NCI-H1930 (cell line): ENCODE results near the gene CAPG.
"Not testable (repeated sequence)": the region's sequence is repeated elsewhere in the genome, so short reads cannot be mapped to it uniquely, and the experiment has no call there.

Source experiments
- DNase-seq, 2 experiments: peaks; one replicate each; lab custom pipeline; 2025; lab: John Stamatoyannopoulos, UW

The CAPG gene

DNA sequence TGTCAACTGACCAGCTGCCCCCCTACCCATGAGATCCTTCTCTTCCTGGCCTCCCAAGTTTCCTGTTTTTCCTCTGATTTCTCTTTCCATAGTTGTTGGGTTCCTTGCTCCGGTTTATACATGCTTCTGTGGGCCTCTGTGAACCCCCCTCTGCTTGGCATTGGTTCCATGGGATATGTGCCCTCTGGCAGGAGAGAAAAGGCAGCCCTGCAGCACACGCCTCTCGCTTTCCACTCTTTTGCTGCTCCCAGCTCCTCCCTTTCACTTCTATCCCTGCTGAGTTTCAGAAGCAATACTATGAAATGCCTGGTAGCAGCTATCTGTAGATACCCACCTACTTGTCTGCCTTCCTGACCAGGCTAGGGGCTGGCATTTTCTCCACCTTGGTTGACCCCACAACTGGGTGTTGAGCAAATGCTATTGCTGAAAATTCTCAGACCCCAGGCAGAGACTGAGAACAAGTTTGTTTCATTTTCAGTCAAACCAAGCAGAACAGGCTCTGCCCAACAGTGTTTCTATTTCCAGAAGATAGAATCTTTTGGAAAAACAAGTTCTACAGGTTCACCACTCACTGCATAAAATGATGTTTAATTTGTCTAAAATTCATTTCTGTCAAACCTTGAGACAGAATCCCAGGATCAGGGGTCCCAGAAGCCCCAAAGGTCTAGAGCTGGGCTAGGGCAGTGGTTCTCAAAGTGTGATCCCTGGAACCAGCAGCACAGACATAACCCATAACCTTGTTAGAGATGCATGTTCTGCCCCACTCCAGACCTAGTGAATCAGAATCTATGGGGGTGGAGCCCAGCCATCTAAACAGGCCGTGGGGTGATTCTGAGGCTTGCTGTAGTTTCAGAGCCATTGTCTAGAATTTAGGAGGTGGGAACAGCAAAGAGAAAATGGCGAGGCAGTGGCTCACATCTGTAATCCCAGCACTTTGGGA lies 13.4 kb downstream of the CAPG start:
- no peak for DNase-seq

- no peak for DNase-seq
Observed at GRCh38 chr2:85395912-85396475, 14.2 kb downstream of the CAPG start.

- DNase-seq: no peak
Observed at GRCh38 chr2:85394976-85395375, 15.2 kb downstream of the CAPG start.

GRCh38 chr2:85394261-85394681 lies 15.9 kb downstream of the CAPG start:
- DNase-seq: no peak

GRCh38 chr2:85393836-85394235 lies 16.3 kb downstream of the CAPG start:
- DNase-seq: no peak

DNA sequence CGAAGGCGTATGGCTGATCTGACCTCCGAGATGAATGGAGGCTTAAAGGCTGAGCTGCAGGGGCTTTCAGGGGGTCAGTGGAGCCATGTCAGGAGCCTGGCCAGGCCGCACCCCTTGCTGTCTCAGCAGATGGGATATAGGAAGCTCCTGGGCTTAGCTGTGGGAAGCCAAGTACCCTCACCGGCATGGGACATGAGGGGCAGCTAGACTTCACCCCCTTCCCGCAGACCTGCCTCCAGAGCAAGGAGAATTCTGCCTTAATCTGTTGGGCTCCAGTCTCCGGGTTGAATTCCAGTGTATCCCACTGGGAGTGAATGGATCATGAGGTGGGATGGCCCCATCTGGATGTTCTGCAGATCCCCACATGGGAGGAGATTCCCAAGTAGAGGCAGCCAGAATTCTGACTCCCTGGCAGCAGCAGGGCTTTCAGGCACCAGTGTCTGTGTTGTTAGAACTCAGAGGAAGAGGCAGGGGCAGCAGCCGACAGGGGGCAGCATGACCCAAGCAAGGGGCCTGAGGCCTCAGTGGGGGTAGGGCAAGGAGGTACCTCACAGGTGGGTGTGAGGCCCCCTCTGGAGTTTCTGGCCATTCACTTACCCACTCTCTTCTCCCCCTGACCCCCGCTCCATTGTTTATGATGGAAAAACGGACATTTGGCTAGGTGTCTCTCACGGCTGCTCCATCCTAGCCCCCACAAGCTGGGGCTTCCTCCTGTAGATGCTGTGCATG lies 19.1 kb downstream of the CAPG start:
- peak in 1 of 2 experiments; percentile 26 for DNase-seq

- no peak for DNase-seq
Observed at GRCh38 chr2:85388878-85389538, 21.2 kb downstream of the CAPG start.

GRCh38 chr2:85387754-85388153 lies 22.4 kb downstream of the CAPG start:
- no peak for DNase-seq

DNA sequence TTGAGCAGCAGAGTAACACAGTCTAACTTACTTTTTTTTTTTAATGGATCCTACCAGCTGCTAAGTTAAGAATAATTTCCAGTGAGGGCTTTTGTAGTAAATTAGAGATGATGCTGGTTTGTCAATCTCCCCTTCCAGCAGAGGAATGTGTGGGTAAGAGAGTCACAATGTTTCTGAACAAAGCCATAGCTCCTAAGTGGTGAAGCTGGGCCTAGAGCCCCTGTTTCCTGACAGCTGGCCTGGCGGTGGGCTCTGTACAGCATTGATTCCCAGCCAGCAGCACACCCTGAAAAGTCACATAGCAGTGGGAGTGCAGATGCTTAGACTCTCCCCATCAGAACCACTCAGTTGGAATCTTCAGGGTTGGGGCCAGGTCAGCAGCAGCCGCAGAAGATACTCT lies 24.4 kb downstream of the CAPG start:
- DNase-seq: no peak

GRCh38 chr2:85383850-85384249 lies 26.3 kb downstream of the CAPG start:
- no peak for DNase-seq

GRCh38 chr2:85383151-85383550 lies 27.0 kb downstream of the CAPG start:
- not testable (repeated sequence) for DNase-seq

- DNase-seq: no peak
Observed at GRCh38 chr2:85380048-85380447, 30.1 kb downstream of the CAPG start.

DNA sequence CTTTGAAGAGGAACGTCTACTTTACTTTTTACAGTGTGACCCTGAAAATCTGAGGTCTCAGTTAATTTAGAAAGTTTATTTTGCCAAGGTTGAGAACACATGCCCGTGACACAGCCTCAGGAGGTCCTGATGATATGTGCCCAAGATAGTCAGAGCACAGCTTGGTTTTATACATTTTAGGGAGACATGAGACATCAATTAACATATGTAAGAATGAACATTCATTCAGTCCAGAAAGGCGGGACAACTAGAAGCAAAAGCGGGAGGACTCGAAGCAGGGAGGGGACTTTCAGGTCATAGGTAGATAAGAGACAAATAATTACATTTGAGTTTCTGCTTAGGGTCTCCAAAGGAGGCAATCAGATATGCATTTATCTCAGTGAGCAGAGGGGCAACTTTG lies 31.9 kb downstream of the CAPG start:
- DNase-seq: no peak

- DNase-seq: no peak
Observed at GRCh38 chr2:85377083-85377482, 33.1 kb downstream of the CAPG start.

GRCh38 chr2:85376291-85377065 lies 33.7 kb downstream of the CAPG start:
- DNase-seq: no peak

DNA sequence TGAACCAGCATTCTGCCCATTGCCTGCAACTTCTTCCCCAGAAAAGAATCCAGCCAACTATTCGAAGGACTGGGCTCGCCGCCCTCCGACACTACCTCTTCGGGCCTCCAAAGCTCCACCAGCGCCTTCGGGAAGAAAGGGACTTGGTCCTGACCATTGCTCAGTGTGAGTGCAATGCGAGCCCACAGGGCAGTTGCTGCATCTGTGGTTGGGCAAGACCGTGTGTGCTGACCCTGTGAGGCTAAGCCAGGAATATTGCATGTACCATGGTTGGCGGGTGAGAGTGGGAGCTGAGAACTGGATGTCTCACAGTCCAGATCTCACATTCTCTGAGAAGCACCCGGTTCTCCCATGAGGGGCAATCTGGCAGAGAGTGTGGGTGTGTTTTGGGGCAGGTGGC lies 39.1 kb downstream of the CAPG start:
- no peak for DNase-seq

GRCh38 chr2:85369500-85369899 lies 40.7 kb downstream of the CAPG start:
- DNase-seq: no peak

- DNase-seq: no peak
Observed at GRCh38 chr2:85368921-85369320, 41.2 kb downstream of the CAPG start.

- DNase-seq: no peak
Observed at GRCh38 chr2:85367180-85367579, 43.0 kb downstream of the CAPG start.

GRCh38 chr2:85362653-85363387 lies 47.3 kb downstream of the CAPG start:
- DNase-seq: not testable (repeated sequence)

GRCh38 chr2:85357736-85358135 lies 52.4 kb downstream of the CAPG start:
- DNase-seq: no peak
